GM21390 (cell line): ENCODE data around the gene OR13F1.
"Not testable (repeated sequence)": the region's sequence is repeated elsewhere in the genome, so short reads cannot be mapped to it uniquely, and the experiment has no call there.

Experiments
- ATAC-seq: cut with Tn5 transposase; IDR thresholded peaks from one replicate; pipeline ENCODE4 v1.9.1; 2021; ENCODE audit not compliant: unreplicated experiment

OR13F1 gene, protein sequence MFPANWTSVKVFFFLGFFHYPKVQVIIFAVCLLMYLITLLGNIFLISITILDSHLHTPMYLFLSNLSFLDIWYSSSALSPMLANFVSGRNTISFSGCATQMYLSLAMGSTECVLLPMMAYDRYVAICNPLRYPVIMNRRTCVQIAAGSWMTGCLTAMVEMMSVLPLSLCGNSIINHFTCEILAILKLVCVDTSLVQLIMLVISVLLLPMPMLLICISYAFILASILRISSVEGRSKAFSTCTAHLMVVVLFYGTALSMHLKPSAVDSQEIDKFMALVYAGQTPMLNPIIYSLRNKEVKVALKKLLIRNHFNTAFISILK

DNA sequence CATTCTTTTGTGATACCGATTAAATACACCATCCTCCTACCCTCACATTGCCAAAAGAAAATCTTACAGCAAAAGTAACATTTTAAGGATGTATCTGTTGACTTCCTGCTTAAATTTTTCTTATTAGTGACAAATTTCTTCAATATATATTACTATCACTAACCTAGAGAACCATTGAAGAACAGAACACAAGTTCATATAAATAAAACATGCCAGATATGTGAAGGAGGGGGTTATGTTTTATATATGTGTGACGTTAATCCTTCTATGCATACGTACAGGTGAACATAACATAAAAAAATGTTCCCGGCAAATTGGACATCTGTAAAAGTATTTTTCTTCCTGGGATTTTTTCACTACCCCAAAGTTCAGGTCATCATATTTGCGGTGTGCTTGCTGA is at the start of gene OR13F1:
Gene OR13F1 (plus strand): TSS at position 301 of the 400 bp plus-strand sequence. CDS start 0 bp downstream, at position 301.
- ATAC-seq: no peak

DNA sequence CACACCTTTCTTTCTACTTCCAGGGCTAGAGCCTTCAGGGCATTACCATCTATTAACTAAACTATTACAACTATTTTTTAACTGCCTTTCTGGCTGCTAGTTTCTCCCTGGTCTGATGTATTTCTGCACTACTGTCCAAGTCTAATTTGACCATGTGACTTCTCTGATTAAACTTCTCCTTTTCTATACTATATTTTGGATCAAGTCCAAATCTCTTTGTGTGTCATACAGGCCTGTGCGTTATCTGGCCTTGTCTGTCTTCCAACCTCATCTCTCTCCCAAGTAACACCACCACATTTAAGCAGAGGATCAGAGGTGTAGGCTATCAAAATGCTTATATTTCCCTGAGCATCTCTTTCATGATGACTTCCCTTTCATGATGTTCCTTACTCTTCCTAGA is 47.2 kb upstream of the OR13F1 start:
- no peak for ATAC-seq

DNA sequence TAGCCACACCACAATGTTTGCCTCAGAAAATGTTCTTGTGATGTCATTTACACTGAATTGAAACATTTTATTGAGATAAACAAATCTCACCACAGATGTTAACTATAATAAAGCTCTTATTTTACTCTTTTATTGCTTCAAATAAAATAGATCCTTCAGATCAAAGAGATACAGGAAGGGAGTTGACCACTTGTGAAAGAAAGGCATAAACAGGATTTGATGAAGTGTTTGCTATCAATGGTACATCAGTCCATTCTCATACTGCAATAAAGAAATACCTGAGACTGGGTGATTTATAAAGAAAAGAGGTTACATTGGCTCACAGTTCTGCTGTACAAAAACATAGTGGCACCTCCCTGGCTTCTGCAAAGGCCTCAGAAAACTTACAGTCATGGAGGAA is 40.2 kb upstream of the OR13F1 start:
- ATAC-seq: no peak

DNA sequence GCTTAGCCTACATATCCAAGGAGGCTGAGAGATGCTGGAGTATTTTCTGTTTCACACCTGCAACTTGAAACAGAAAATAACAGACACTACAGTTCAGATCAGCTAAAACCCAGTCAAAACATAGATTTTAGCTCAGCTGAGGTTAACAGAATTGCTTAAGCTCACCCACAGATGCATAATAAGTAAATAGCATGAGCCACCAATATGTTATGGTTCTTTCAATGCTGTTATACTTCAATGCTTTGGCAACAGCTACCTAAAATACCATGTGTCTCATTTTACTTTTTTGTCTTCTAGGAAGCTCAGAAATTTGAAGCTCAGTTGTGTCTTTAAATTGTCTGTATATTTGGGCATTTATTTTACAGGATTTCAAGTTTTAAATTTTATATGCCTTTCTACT is 35.8 kb upstream of the OR13F1 start:
- ATAC-seq: no peak

DNA sequence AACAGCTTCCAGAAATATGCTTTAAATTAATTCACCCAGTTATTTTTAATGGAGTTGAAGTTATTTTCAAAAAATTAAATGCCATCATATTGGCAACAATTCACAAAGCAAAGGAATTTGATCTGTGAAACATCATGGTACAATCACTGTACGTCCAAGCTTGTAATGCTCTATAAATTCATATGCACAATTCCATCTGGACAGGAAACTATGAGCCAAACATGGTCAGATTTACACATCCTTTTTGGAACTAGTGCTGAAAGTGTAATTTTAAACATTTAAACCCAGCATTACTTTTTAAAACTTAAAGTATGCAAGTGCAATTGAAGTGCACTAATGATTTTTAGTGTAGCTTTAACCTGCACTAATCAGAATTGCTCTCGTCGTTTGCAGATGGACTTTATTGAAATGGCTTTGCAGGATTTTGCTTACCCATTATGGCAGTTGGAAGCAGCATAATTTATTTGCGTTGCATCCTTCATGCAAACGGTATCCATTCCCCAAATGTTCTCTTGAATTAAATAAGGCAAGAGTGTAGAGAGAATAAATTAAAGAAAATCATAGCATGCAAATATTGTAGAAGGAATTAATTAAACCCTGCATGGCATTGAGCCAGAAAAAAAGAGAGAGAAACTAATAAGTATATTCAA is 21.0 kb upstream of the OR13F1 start:
- ATAC-seq: no peak

DNA sequence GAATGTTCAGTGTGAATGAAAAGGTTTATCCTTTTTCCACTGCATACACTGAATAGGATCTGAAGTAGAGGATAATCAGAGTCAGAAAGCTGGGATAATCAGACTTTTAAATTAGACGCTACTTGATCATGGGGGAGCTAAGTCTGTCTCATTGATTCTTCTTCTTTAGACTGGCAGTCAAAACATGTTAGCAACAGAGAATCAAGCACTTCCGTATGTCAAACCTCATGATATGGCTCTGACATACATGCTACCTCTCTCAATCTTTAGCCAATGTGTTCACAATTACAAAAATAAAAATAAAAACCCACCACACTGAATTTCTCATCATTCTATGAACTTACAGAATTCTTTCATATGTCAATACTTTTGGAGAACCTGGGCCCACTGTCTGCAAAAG is 19.0 kb upstream of the OR13F1 start:
- no peak for ATAC-seq

DNA sequence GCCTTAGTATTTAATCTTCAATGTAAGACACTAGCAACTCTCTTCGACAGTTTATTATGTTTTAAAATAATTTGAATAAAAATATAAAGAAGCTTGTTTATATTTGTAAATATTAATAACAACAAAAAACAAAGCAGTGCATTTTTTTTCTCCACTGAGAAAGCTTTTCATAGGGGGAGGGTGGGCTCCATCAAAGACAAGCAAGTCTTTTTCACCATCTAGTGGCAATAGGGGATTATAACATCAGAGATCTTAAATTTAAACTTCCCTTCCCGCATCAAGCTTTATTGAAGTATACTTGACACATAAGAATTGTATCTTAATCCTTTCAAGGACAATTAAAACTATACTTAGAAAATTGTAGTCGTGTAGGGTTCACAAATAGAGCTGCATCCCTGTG is 9.3 kb upstream of the OR13F1 start:
- ATAC-seq: no peak

DNA sequence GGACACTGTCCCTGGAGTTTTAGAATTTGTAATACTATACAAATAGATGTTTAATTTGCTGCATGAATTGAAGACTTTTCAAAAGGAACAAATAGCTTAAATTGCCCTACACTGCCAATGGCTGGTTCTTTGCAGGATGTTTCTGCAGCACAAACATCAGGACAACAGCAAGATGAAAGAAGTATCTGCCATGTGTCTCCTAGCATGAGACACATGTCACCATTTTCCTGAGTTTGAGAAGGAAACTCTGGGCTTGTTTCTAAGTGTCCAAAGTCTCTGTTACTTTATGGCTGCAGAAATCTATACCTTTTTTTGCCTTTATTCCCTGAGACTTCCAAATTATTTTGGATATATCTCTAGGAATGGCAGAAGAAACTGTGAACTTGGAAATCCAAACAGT is 623 bp upstream of the OR13F1 start:
- ATAC-seq: no peak

DNA sequence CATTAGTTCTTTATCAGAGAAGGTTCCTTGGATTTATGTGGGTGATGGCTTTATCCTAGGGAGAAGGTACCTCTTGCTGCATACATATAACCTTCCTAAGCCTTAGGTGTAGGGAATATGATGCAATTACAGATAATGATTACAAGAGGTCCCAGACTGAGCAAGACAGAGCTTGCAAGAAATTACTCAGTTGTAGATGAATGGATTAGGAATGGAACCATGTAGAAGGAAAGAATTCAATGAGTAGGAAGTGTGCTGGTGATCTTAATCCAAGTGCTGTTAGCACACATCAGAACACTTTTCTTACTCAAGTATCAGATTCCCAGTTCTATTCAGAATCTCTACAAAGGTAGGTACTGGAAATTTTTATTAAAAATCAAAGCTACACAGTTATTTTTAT is 2.5 kb downstream of the OR13F1 start:
- ATAC-seq: no peak

DNA sequence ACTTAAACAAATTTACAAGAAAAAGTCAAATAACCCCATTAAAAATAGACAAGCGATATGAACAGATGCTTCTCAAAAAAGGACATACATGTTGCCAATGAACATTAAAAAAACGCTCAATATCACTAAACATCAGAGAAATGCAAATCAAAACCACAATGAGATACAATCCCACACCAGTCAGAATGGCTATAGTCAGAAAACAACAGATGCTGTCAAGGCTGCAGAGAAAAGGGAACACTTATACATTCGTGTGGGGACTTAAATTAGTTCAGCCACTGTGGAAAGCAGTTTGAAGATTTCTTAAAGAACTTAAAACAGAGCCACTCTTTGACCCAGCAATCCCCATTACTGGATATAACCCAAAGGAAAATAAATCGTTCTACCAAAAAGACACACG is 10.8 kb downstream of the OR13F1 start:
- ATAC-seq: no peak

DNA sequence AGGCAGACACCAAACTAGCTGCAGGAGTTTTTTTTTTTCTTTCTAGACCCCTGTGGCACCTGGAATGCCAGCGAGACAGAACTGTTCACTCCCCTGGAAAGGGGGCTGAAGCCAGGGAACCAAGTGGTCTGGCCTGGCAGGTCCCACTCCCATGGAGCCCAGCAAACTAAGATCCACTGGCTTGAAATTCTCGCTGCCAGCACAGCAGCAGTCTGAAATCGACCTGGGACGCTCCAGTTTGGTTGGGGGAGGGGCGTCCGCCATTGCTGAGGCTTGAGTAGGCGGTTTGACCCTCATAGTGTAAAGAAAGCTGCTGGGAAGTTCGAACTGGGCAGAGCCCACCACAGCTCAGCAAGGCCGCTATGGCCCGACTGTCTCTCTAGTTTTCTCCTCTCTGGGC is 16.2 kb downstream of the OR13F1 start:
- ATAC-seq: not testable (repeated sequence)

DNA sequence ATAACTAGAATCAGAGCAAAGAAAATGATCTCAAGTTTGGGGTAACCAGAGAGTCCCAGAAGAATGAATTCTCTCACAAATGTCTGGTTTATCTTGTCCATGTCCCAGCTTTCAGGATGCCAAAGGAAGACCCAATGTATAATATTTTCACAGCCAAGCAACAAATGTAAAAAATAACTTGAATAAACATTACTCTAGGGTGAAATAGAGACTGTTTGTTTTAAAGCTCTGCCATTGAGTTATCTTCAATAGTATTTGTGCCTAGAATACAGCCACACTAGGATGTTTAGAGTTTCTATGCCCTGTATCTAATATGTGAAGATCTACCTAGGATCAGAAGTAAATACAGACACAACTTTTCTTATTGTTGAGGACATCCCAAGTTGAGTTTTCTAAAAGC is 23.0 kb downstream of the OR13F1 start, which contains the start of gene OR13C4:
Gene OR13C4 (minus strand): TSS at position 101 of the 400 bp plus-strand sequence. CDS start 0 bp downstream, at position 101.
- ATAC-seq: no peak

DNA sequence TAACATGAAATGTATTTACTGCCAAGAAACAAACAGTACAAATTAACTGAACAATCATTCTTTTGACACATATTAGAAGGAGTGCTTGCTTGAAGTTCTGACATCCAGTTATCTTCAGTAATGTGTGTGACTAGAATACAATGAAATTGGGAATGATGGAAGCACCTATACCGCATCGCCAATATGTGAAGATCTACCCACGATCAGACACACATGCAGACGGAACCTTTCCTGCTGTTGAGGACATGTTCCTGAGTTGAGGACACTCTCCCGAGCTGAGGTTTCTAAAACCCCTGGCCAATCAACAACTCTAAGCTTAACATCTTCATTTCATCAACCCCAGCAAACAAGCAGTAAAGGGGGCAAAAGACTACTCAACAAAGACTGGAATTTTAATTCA is 32.7 kb downstream of the OR13F1 start, which contains the start of gene OR13C3:
Gene OR13C3 (minus strand): TSS at position 101 of the 400 bp plus-strand sequence. CDS start 133 bp downstream, outside the sequence.
- no peak for ATAC-seq

DNA sequence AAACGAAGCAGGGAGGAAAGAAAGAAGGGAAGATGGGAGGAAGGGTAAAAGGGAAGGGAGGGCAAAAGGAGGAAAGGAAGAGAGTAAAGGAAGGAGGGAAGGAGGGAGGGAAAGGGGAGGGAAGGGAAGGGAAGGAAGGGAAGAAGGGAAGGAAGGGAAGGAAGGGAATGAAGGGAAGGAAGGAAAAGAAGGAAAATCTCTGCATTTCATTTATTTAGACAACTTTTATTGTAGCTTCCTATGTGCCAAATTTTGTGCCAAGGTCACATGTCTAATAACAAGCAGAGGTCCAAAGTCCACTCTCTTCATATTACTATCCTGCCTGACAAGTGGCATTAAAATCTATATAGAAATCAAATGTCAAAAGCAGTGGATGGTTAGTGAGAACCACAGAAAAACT is 35.2 kb downstream of the OR13F1 start:
- no peak for ATAC-seq

DNA sequence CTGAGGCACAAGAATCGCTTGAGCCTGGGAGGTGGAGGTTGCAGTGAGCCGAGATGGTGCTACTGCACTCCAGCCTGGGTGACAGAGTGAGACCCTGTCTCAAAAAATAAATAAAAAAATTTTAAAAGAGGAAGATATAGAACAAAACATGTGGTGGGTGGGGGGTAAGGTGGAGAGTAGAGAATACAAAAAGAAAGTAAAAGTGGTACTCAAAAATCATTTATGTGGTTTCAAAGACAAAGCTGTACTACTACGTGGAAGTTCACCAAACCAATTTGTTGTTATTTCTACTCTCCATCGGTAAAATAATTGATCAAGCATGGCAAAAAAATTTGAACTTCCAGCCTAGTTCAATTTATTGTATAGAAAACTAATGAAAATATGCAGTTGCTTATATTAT is 40.6 kb downstream of the OR13F1 start:
- ATAC-seq: no peak

DNA sequence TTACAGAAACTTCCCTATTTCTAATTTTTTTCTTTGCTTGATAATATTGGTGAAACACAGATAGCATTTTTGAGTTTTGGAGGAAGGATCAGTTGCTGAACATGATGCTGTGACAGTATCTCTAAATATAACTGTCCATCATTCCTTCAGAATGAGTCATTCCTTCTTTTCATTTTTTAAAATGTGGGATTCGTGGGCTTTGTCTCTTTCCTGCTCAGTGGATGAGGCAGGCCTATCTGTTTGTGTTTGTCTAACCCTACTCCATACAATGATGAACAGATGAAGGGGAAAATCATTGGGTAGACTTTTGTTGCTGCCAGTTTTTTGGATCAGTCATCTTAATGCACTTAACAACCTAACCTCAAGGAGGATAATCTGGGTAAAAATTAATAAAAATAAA is 49.2 kb downstream of the OR13F1 start:
- no peak for ATAC-seq
